Panc1 (cell line): ENCODE results near the gene CNNM2.

ENCODE experiments used
- CTCF ChIP-seq: fragments of 450-650 bp; IDR thresholded peaks from 2 replicates; pipeline ENCODE4 v1.5.1; 2017; ENCODE audit warnings: mild to moderate bottlenecking
- TCF7L2 ChIP-seq: IDR thresholded peaks from 2 replicates; pipeline ENCODE4 v1.6.1; 2011; ENCODE audit warnings: mild to moderate bottlenecking, low read depth, low read length, inconsistent platforms
- TF ChIP-seq, protein P1 (sequence below), 2 experiments: IDR thresholded peaks; 2 replicates each; pipeline ENCODE4 v1.6.1; 2011 to 2012; ENCODE audit warnings: low read depth in 2 of 2, control low read depth in 1 of 2, low read length in 1 of 2, mild to moderate bottlenecking in 1 of 2, moderate library complexity in 1 of 2; ENCODE audit not compliant: insufficient read depth in 1 of 2

GRCh38 chr10:102869258-102870198, 48.6 kb upstream of the CNNM2 start, which contains the start of gene AS3MT:
- TF ChIP-seq CTCF, result no peak
- TF ChIP-seq, protein P1, sequence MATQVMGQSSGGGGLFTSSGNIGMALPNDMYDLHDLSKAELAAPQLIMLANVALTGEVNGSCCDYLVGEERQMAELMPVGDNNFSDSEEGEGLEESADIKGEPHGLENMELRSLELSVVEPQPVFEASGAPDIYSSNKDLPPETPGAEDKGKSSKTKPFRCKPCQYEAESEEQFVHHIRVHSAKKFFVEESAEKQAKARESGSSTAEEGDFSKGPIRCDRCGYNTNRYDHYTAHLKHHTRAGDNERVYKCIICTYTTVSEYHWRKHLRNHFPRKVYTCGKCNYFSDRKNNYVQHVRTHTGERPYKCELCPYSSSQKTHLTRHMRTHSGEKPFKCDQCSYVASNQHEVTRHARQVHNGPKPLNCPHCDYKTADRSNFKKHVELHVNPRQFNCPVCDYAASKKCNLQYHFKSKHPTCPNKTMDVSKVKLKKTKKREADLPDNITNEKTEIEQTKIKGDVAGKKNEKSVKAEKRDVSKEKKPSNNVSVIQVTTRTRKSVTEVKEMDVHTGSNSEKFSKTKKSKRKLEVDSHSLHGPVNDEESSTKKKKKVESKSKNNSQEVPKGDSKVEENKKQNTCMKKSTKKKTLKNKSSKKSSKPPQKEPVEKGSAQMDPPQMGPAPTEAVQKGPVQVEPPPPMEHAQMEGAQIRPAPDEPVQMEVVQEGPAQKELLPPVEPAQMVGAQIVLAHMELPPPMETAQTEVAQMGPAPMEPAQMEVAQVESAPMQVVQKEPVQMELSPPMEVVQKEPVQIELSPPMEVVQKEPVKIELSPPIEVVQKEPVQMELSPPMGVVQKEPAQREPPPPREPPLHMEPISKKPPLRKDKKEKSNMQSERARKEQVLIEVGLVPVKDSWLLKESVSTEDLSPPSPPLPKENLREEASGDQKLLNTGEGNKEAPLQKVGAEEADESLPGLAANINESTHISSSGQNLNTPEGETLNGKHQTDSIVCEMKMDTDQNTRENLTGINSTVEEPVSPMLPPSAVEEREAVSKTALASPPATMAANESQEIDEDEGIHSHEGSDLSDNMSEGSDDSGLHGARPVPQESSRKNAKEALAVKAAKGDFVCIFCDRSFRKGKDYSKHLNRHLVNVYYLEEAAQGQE (IDR thresholded peaks at IDR 0.05; ENCODE audit: insufficient read depth in 1 of 2, low read depth in 2 of 2, low read length in 1 of 2), result no peak
- TF ChIP-seq TCF7L2, result no peak
